Naive thymus-derived CD8-positive, alpha-beta T cell (primary cell): ENCODE results near the gene SLC9A4. TPM values are rescaled to one million over a fixed set of nuclear protein-coding genes. Genes with fewer than 3 reads are reported as not detected.

Source experiments
- ATAC-seq, 2 donors: fragments of 150-1000 bp; cut with Tn5 transposase in 1 of 2; sonication (Bioruptor Pico), chemical (Tn5 transposase) in 1 of 2; 1 replicate in 1 of 2; 2 replicates in 1 of 2; pipeline ENCODE4 v1.10.0; 2021; ENCODE audit warnings: mild to moderate bottlenecking in 2 of 2, moderate library complexity in 2 of 2
- POLR2A ChIA-PET: fragments of 350-600 bp; sonication (Branson Sonifier 250); formaldehyde crosslinking; loops from one replicate; lab custom pipeline; 2021; ENCODE audit warnings: antibody characterized with exemption; lab: Charles Lee
- DNase-seq, 10 donors: peaks; one replicate each; pipeline versions ENCODE4 v3.0.0 to v3.0.0-alpha.2; 2020 to 2022
- H3K27ac Mint-ChIP-seq, 10 donors: one replicate each; pipeline ENCODE4 v1.8.0; 2020 to 2022; ENCODE audit warnings: mild to moderate bottlenecking in 10 of 10, mixed read lengths in 10 of 10, moderate library complexity in 4 of 10, inconsistent platforms in 1 of 10
- H3K27me3 Mint-ChIP-seq, 5 donors: one replicate each; pipeline ENCODE4 v1.8.0; 2021 to 2022; ENCODE audit warnings: mixed read lengths in 5 of 5
- H3K36me3 Mint-ChIP-seq, 3 donors: one replicate each; pipeline ENCODE4 v1.8.0; 2020 to 2022; ENCODE audit warnings: mixed read lengths in 3 of 3, mild to moderate bottlenecking in 2 of 3, inconsistent platforms in 1 of 3
- H3K4me1 Mint-ChIP-seq, 4 donors: one replicate each; pipeline ENCODE4 v1.8.0; 2021 to 2022; ENCODE audit warnings: mixed read lengths in 4 of 4
- H3K4me3 Mint-ChIP-seq, 10 donors: one replicate each; pipeline ENCODE4 v1.8.0; 2020 to 2022; ENCODE audit warnings: mild to moderate bottlenecking in 10 of 10, mixed read lengths in 10 of 10, moderate library complexity in 6 of 10, inconsistent platforms in 1 of 10
- H3K9me3 Mint-ChIP-seq, 9 donors: one replicate each; pipeline ENCODE4 v1.8.0; 2020 to 2022; ENCODE audit warnings: mixed read lengths in 9 of 9, mild to moderate bottlenecking in 3 of 9, inconsistent platforms in 1 of 9, moderate library complexity in 1 of 9
- microRNA-seq: library from miRNA; unstranded; fragments of <30 nt; microRNA quantifications from one replicate; pipeline ENCODE4 v1.2.0, GENCODE V29; 2022; ENCODE audit warnings: borderline microRNAs expressed
- polyA plus RNA-seq, 3 donors: library from polyadenylated mRNA; unstranded; fragments of 300-500 nt; fragmentation: Illumina TruSeq; gene quantifications; one replicate each; pipeline ENCODE4 v1.2.3, GENCODE V29; 2021
- total RNA-seq, 8 experiments: library from RNA in 2 of 8; stranded (reverse) in 2 of 8; gene quantifications; one replicate each; pipeline ENCODE4 v1.2.3 and lab custom pipeline; 2021 to 2026

Gene SLC9A4
- total and polyA plus RNA-seq, 5 experiments from 2014 or later = not detected

- DNase-seq (no peak), ATAC-seq (no peak)
- Mint-ChIP-seq H3K4me1 (peaks cover 0 to 7% (median 3%) of the 10 kb centered on the region in 4 donors), H3K36me3 (peaks cover 0 to 14% (median 0%) of the 10 kb centered on the region in 3 donors), H3K9me3 (peaks cover 6 to 23% (median 13%) of the 10 kb centered on the region in 9 donors), H3K27ac (no peak overlapping the region), H3K4me3 (no peak overlapping the region), H3K27me3 (peaks cover 0 to 10% (median 5%) of the 10 kb centered on the region in 5 donors)
- POLR2A ChIA-PET = no interaction called here
Measured at GRCh38 chr2:102582845-102583244, 109.8 kb downstream of the SLC9A4 start.

Small RNA genes within 50 kb of the gene (microRNA-seq; reads per million reads assigned to microRNA genes)
- gene MIR4772 = 2.4 reads per million

Other genes with a start within 250 kb of the SLC9A4 start
- not detected for gene IL1RL1, start 161.7 kb upstream of the SLC9A4 start, total RNA-seq
- not detected for gene IL1RL1, start 161.7 kb upstream of the SLC9A4 start, polyA plus RNA-seq
- gene IL18R1, start 117.4 kb upstream of the SLC9A4 start, total RNA-seq = 1 to 10 TPM in 1 of 2 experiments, under 1 TPM in 1; 0.39 to 1.9 TPM
- gene IL18R1, start 117.4 kb upstream of the SLC9A4 start, polyA plus RNA-seq = 1 to 10 TPM; 1.4 to 6.9 (median 2.0) TPM
- 1 to 10 TPM; 1.2 to 1.8 TPM for gene IL18RAP, start 50.1 kb upstream of the SLC9A4 start, total RNA-seq
- 1 to 10 TPM in 1 of 3 donors, under 1 TPM in 1, not detected in 1; 0.14 to 2.1 TPM for gene IL18RAP, start 50.1 kb upstream of the SLC9A4 start, polyA plus RNA-seq
- gene SLC9A2, start 146.3 kb downstream of the SLC9A4 start, total RNA-seq = not detected
- gene SLC9A2, start 146.3 kb downstream of the SLC9A4 start, polyA plus RNA-seq = not detected